ENCODE data around the gene OR4E2.
A peak's percentile ranks its signal among the peaks of the same experiment; 100 is the strongest.
"Not testable (repeated sequence)": the region's sequence is repeated elsewhere in the genome, so short reads cannot be mapped to it uniquely, and the experiment has no call there.

The OR4E2 gene

DNA sequence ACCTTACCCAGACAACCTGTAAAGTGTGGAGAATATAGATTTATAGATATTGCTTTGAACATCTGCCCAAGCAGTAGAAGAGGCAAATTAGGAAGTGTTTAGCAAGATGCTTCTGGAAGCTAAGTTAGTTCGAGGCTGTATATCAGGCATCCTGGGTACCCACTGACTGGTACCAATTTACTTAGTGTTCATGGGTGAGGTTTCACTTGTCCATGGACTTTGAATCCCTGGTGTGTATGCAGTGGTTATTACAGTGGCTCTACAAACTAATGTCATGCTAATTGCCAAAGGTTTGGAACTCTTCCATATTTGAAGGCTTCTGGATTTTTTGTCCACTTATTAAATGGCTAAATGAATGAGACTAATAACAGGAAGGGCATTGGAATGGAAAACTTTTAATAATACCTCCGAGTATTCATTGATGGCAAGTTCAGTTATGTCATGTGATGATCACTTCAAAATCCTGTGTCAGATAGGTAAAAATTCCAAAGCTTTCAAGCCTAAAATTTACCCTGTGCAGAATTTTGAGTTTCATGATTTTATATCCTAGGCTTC, at the start of gene OR4E2:
OR4E2 (plus strand) TSS at position 505 of the 555 bp plus-strand sequence. CDS start 11,248 bp downstream, outside the sequence.
- no peak for DNase-seq

DNA sequence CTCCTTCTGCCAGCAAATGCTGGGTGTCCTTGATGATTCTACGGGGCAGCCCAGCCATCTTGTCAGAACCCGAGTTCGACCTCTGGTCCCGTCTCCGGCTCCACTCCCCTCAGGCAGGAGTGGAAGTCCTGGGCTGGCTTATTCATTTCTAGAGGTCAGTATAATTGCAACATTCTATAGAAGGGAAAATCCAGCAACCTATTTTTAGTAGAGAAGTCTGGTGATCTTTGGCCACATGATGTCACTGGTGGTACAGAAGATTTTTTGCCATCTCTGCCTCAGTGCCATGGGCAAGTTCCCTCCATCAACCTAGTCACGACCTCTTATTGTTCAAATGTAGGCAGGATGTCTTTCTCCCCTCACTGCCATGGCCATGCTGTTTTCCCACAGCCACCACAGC, 41.3 kb upstream of the OR4E2 start:
- peak; percentile 2 for DNase-seq

GRCh38 chr14:21614240-21614639, 39.4 kb upstream of the OR4E2 start:
- no peak for DNase-seq

DNA sequence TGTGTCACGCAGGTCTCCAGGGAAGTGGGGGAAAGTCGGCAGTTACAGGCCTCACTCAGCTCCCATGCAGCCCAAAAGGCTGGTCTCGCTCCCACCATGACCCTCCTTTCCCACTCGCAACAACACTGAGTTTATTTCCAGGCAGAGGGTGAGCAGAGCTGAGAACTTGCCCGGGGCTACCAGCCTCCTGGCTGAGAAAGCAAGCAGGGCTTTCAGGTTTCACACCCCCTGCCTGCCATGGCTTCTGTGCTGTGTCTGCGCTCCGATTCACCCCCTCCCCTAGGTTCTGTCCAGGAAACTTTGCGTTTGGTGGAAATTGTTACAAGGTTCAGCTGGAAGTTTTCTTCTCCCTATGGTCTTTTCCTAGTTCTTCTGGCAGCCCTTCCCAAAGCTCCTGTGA, 36.0 kb upstream of the OR4E2 start:
- no peak for DNase-seq

- peak; percentile 31 for DNase-seq
These were observed 27.0 kb upstream of the OR4E2 start for GRCh38 chr14:21626491-21627230.

DNA sequence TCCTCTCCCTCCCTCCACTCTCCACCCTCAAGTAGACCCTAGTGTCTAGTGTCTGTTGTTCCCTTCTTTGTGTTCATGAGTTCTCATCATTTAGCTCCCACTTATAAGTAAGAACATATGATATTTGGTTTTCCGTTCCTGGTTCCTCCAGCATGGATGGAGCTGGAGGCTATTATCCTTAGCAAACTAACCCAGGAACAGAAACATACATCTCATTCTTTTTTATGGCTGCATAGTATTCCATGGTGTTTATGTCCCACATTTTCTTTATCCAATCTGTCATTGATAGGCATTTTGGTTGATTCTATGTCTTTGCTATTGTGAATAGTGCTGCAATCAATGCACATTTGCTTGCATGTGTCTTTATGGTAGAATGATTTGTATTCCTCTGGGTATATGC, 23.1 kb upstream of the OR4E2 start:
- DNase-seq, result not testable (repeated sequence)

GRCh38 chr14:21631084-21631483, 22.6 kb upstream of the OR4E2 start:
- no peak for DNase-seq

- DNase-seq, result no peak
These were observed 18.8 kb upstream of the OR4E2 start, which contains the start of gene OR10G2 for GRCh38 chr14:21634840-21635239. OR10G2 (minus strand) TSS chr14:21634940; CDS start chr14:21634842, 98 bp downstream.

- no peak for DNase-seq
These were observed 11.0 kb upstream of the OR4E2 start for GRCh38 chr14:21642683-21643082.

DNA sequence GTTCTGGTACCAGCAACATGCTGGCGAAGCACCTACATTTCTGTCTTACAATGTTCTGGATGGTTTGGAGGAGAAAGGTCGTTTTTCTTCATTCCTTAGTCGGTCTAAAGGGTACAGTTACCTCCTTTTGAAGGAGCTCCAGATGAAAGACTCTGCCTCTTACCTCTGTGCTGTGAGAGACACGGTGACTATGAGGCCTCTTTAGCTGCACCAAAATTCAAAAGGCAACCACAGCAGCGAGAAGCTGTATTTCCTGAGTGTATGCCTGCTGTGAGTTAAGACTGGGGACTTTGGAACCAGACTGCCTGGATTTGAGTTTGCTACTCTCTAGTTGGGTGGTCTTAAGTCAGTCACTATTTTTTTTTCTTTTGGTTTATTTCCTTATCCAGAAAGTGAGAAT, 10.2 kb upstream of the OR4E2 start:
- DNase-seq, result no peak

DNA sequence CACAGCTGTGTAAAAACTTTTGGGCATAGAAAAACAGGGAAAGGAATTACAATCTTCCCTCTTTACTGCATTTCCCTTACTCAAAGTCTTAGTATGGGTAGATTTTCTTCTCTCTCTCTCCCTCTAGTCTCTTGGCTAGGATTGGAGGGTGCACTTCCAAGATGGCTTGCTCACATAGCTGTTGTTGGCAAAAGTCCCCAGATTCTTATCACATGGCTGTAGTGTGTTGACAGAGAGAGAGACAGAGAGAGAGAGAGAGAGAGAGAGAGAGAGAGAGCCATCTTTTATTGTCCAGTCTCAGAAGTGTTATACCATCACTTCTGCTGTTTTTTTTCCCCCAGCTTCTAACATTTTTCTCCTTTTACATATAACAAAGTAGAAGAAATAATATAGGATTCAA, 6.3 kb upstream of the OR4E2 start:
- peak; percentile 21 for DNase-seq

- no peak for DNase-seq
These were observed 1.3 kb upstream of the OR4E2 start for GRCh38 chr14:21652209-21652808.

GRCh38 chr14:21654215-21654614, 580 bp downstream of the OR4E2 start:
- DNase-seq, result no peak

DNA sequence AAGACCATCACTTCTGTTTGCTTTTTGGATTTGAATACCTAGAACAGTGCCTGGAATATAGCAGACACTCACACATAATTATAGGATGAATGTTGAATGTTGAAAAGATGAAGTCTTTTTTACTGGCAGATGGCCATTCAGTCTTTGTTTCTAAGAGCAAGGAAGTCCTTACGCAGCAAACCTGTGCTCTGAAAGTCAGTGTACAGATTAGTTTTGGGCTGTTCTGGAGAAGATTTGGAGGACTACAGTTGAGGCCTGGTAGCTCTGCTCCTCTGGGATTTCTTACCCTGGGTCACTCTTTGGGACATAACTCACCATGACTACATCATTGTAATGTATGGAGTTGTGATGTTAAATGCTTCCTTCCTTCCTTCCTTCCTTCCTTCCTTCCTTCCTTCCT, 3.3 kb downstream of the OR4E2 start:
- DNase-seq, result no peak

- DNase-seq, result peak; percentile 80
These were observed 14.7 kb downstream of the OR4E2 start for GRCh38 chr14:21668377-21668776.

GRCh38 chr14:21669284-21669683, 15.6 kb downstream of the OR4E2 start:
- no peak for DNase-seq

- no peak for DNase-seq
These were observed 17.7 kb downstream of the OR4E2 start for GRCh38 chr14:21671371-21671770.

DNA sequence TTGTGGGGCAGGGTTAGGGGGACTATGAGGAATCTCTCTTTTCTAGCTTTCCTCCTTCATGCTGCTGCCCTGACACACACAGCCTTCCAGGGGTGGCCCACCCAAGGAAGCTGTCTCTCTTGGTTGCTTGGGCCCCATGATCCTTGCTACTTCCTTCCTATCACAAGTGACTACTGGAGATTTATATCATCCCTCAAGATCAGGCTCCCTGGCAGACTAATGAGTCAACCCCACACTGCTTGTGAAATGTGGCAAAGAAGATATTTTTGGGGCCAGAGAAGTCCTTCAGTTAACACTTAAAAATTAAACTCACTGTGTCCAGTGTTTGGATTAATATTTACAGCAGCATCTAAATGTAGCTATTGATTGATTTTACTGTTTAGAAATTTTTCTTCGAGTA, 18.5 kb downstream of the OR4E2 start:
- peak; percentile 51 for DNase-seq

GRCh38 chr14:21673718-21674117, 20.1 kb downstream of the OR4E2 start, which contains the start of gene OR4E1:
OR4E1 (minus strand) TSS chr14:21673818; CDS start chr14:21670935, 2,883 bp downstream.
- no peak for DNase-seq

GRCh38 chr14:21675566-21675965, 21.9 kb downstream of the OR4E2 start:
- DNase-seq, result no peak

GRCh38 chr14:21680072-21680471, 26.4 kb downstream of the OR4E2 start:
- peak; percentile 76 for DNase-seq

DNA sequence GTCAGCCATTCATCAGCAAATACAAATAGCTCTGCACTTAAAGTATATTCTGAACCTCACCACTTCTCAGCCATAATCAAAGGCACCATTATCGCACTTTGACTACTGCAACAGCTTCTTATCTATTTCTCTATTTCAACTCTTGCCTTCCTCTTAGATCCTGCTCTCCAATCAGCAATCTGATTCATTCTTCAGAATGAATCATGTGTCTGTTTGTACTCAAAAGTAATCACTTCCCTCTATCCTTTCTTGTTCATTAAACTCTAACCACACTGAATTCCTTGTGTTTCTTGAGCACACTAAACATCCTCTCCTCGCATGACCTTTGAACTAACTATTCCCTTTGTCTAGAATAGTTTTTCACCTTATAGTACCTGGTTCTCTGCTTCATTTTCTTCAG, 32.8 kb downstream of the OR4E2 start:
- DNase-seq, result no peak

GRCh38 chr14:21694425-21694824, 40.8 kb downstream of the OR4E2 start:
- DNase-seq, result no peak

- not testable (repeated sequence) for DNase-seq
These were observed 44.0 kb downstream of the OR4E2 start for GRCh38 chr14:21697662-21698061.

All from EL (cell line).